AG04449 (cell line): ENCODE results near the gene ACAT2.
A peak's percentile ranks its signal among the peaks of the same experiment; 100 is the strongest.
"Not testable (repeated sequence)": the region's sequence is repeated elsewhere in the genome, so short reads cannot be mapped to it uniquely, and the experiment has no call there.

Experiments
- CTCF ChIA-PET: fragments of 350-600 bp; formaldehyde crosslinking; extraction: SDS; loops from one replicate; lab custom pipeline; 2021; ENCODE audit warnings: antibody characterized with exemption; lab: Yijun Ruan, JAX
- POLR2A ChIA-PET: fragments of 400-600, 350-600 bp; formaldehyde crosslinking; extraction: SDS; loops from one replicate; lab custom pipeline; 2020; ENCODE audit warnings: antibody characterized with exemption, inconsistent platforms; lab: Yijun Ruan, JAX
- DNase-seq: peaks from one replicate; pipeline ENCODE4 v3.0.0-alpha.2; 2010; ENCODE audit warnings: low read depth, low spot score
- H3K4me3 ChIP-seq: 2 replicates; pipeline ENCODE4 v1.5.1; 2011; ENCODE audit warnings: low read depth, mild to moderate bottlenecking, control low read depth, low read length
- CTCF ChIP-seq: IDR thresholded peaks from one replicate; pipeline ENCODE4 v1.5.1; 2011; ENCODE audit warnings: mild to moderate bottlenecking, moderate library complexity, low read length, control low read depth, inconsistent platforms; ENCODE audit not compliant: insufficient read depth; ENCODE audit errors: missing control alignments

The ACAT2 gene

GRCh38 chr6:159761873-159762680 is at the start of gene ACAT2:
Gene ACAT2, plus strand, starts transcription at chr6:159762045. Its CDS starts 43 bp downstream, at chr6:159762088.
- ChIA-PET POLR2A (interaction anchor here (1.0 to 2.3 kb wide), 2 partner anchors 35 to 70 kb away, joined by 4 to 15 read pairs; partner anchors contain the start of genes SOD2 and WTAP), CTCF (interaction anchor here (1.2 to 2.7 kb wide), 2 partner anchors 15 to 71 kb away, joined by 3 to 19 read pairs; no protein-coding TSS in a partner anchor)
- H3K4me3 ChIP-seq, result peak within 1 kb of the TSS; percentile 92
- peak; percentile 61 for DNase-seq
- TF ChIP-seq CTCF, result no peak

- H3K4me3 ChIP-seq, POLR2A ChIA-PET, DNase-seq: not testable (repeated sequence)
- CTCF ChIA-PET, result interaction anchor here (1.4 kb wide), 1 partner anchor 10 kb away, joined by 6 read pairs; no protein-coding TSS in a partner anchor
These were observed 49.5 kb upstream of the ACAT2 start for GRCh38 chr6:159712389-159712788.

- DNase-seq, result no peak
- CTCF ChIA-PET, result no interaction called here
- no peak overlapping the region for H3K4me3 ChIP-seq
- POLR2A ChIA-PET, result no interaction called here
- TF ChIP-seq CTCF, result no peak
These were observed 47.9 kb upstream of the ACAT2 start for GRCh38 chr6:159713984-159714383.

GRCh38 chr6:159714404-159714803 is 47.4 kb upstream of the ACAT2 start:
- ChIA-PET CTCF (no interaction called here), POLR2A (no interaction called here)
- TF ChIP-seq CTCF, result no peak
- no peak overlapping the region for H3K4me3 ChIP-seq
- DNase-seq, result no peak

- no peak overlapping the region for H3K4me3 ChIP-seq
- DNase-seq, result no peak
- ChIA-PET POLR2A (no interaction called here), CTCF (interaction anchor here (1.0 kb wide), 1 partner anchor 11 kb away, joined by 4 read pairs; no protein-coding TSS in a partner anchor)
- no peak for TF ChIP-seq CTCF
These were observed 46.7 kb upstream of the ACAT2 start for GRCh38 chr6:159715166-159715565.

GRCh38 chr6:159715605-159716004 is 46.2 kb upstream of the ACAT2 start:
- no peak overlapping the region for H3K4me3 ChIP-seq
- CTCF ChIA-PET, result interaction anchor here (1.0 kb wide), 1 partner anchor 12 kb away, joined by 4 read pairs; no protein-coding TSS in a partner anchor
- no peak for TF ChIP-seq CTCF
- no peak for DNase-seq
- POLR2A ChIA-PET, result no interaction called here
